ENCODE measurements around the gene KSR1.
A peak's percentile ranks its signal among the peaks of the same experiment; 100 is the strongest.

The KSR1 gene

DNA sequence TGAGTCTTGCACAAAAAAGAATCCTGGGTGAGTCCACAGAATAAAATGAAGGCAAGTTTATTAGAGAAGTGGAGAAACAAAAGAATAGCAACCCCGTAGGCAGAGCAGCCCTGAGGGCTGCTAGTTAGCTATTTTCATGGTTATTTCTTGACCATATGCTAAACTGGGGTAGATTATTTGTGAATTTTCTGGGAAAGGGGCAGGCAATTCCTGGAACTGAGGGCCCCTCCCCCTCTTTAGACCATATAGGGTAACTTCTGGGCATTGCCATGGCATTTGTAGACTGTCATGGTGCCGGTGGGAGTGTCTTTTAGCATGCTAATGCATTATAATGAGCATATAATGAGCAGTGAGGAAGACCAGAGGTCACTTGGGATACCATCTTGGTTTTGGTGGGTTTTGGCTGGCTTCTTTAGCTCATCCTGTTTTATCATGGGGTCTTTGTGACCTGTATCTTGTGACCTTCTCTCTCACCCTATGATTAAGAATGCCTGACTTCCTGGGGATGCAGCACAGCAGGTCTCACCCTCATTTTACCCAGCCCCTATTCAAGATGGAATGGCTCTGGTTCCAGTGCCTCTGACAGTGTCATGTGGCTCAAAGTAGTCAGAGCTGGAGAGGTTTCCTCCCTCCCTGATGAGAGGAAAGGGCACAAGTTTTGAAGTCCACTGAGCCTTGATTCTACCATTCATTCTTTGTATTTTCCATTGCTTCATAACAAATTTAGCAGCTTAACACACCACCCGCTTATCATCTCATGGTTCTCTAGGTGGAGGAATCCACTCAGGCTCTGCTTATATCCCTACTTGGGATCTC, 119.1 kb downstream of the KSR1 start:
- no peak for DNase-seq

DNA sequence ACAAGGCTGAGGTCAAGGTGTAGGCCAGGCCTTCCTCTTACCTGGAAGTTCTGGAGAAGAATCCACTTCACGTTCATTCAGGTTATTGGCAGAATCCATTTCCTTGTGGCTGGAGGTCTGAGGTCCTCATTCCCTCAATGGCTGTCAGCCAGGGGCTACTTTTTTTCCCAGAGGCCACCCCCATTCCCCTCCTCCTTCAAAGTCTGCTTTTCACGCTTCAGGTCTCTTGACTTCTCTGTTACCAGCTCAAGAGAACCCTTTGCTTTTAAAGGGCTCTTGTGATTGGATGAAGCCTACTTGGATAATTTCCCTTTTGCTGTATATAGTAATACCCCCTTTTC, 119.6 kb downstream of the KSR1 start:
- DNase-seq = no peak

- DNase-seq = no peak
Observed at GRCh38 chr17:27576477-27577083, 120.3 kb downstream of the KSR1 start.

DNA sequence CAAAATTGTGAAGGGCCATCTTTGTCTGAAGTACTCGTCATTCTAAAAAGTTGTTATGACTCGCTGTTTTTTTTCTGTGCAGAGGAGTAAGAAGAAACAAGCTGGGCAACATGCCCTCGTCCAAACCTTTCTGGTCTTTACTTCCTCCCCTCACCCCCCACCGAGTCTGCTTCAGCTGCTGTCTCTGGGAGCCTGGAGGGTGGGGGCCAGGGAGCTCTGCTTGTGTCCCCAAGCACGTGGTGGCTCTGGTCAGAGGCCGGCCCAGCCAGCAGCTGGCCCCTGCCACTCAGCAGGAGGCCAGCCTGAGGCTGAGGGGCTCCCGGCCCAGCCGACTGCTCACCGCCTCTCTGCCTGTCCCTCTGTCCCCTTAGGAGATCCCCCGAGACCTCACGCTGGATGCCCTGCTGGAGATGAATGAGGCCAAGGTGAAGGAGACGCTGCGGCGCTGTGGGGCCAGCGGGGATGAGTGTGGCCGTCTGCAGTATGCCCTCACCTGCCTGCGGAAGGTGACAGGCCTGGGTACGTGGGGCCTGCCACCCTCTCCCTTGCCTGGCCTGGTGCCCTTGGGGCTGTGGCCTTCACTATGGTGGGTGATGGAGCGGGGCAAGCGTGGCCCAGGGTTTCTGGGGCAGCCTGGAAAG, 121.0 kb downstream of the KSR1 start:
- DNase-seq = no peak

- no peak for DNase-seq
Observed at GRCh38 chr17:27577884-27578717, 121.9 kb downstream of the KSR1 start.

GRCh38 chr17:27578718-27579085, 122.5 kb downstream of the KSR1 start:
- DNase-seq = peak; percentile 74

DNA sequence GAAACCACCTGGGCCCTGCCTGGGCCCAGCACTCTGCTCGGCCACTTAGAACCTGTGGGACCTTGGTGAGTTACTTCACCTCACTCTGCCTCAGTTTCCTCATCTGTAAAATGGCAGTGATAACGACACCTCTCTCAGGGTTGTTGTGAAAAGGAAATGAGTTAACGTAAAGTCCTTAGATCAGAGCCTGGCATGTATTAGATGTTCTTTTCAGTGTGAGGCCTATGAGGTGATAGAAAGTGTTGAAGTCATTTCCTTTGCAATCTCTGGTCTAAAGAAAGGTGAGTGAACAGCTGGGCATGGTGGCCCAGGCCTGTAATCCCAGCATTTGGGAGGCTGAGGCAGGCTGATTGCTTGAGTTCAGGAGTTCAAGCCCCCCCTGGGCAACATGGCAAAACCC, 123.1 kb downstream of the KSR1 start:
- no peak for DNase-seq

- DNase-seq = no peak
Observed at GRCh38 chr17:27579897-27580321, 123.7 kb downstream of the KSR1 start.

DNA sequence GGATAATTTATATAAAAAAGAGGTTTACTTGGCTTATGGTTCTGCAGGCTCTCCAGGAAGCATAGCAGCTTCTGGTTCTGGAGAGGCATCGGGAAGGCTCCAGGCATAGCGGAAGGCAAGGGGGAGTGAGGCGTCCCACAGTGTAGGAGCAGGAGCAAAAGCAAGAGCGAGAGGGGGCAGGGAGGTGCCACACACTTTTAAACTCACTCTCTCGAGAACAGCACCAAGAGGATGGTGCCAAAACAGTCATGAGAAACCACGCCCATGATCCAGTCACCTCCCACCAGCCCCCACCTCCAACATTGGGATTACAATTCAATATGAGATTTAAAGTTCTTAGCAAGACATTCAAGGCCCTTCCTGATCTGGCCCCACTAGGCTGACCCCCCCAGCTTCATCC, 124.8 kb downstream of the KSR1 start:
- no peak for DNase-seq

DNA sequence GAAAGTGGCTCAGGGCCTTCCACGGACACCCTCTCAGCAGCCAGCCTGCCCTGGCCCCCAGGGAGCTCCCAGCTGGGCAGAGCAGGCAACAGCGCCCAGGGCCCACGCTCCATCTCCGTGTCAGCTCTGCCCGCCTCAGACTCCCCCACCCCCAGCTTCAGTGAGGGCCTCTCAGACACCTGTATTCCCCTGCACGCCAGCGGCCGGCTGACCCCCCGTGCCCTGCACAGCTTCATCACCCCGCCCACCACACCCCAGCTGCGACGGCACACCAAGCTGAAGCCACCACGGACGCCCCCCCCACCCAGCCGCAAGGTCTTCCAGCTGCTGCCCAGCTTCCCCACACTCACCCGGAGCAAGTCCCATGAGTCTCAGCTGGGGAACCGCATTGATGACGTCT, 126.4 kb downstream of the KSR1 start:
- DNase-seq = no peak

- no peak for DNase-seq
Observed at GRCh38 chr17:27585153-27585681, 129.0 kb downstream of the KSR1 start.

- DNase-seq = no peak
Observed at GRCh38 chr17:27585792-27586191, 129.5 kb downstream of the KSR1 start.

GRCh38 chr17:27586203-27586721, 130.0 kb downstream of the KSR1 start:
- no peak for DNase-seq

GRCh38 chr17:27588354-27588753, 132.1 kb downstream of the KSR1 start:
- DNase-seq = no peak

DNA sequence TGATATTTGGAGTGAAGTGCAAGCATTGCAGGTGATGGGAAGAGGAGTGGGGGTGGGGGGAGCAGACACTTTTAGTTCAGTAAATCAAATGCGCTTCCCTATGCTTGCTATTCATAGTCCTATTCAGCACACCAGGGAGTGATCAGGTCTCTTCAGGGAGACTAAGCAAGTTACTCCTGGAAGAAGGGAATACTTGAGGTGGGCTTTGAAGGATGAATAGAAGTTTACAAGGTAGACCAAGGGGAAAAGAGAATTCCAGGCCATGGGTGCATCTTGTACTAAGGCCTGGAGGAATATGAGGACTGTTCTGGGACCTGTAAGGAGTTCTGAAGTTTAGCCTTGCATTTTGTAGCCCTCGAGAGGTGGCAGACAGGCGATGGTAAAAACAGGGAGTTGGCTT, 134.6 kb downstream of the KSR1 start:
- no peak for DNase-seq

DNA sequence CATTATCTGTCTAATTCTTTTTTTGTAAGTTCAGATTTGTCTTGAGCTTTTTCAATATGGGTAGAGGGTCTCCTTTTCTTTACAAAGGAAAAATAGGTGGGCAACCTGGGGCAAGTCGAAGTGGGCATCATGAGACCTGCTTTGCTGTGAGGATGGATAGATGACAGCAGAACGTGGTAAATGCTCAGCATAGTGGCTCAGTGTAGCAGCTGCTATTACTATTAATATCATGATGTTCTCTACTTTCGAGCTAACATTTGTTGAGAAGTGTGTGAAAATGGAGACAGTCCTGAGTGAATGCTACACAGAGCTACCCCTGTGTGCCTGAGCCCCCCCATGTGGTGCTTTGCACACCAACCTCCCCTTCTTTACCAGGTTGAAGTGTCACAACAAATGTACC, 135.7 kb downstream of the KSR1 start:
- DNase-seq = no peak

- no peak for DNase-seq
Observed at GRCh38 chr17:27593232-27593856, 137.1 kb downstream of the KSR1 start.

- no peak for DNase-seq
Observed at GRCh38 chr17:27593857-27594255, 137.6 kb downstream of the KSR1 start.

- no peak for DNase-seq
Observed at GRCh38 chr17:27595208-27595607, 139.0 kb downstream of the KSR1 start.

- no peak for DNase-seq
Observed at GRCh38 chr17:27596096-27596495, 139.8 kb downstream of the KSR1 start.

DNA sequence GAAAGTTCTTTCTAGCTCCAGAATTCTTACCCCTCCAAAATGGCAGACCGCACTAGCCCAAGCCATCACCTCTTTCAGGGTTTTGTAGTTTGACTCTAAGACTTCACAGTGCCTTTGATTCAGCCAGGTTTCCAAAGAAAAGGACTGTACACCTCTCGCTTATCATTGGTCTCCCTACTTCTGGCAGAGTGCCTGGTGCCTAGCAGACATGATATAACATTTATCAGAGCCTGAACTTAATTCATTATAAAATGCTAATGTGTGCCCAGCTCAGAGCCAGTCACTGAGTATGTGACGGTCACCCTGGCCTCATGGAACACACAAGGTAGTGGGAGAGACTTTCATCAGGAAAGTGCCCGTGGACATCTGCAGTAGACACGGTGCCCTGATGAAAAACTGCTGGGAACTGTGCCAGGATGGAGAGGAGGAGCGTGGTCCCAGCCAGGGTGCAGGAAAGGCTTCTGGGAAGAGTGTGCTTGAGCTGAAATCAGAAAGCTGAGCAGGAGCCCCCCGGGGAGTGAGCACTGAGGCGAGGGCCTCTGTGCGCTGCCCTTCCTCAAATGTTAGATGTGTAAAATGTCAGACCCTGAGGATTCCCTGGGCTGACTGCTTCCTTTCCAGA, 140.4 kb downstream of the KSR1 start:
- no peak for DNase-seq

DNA sequence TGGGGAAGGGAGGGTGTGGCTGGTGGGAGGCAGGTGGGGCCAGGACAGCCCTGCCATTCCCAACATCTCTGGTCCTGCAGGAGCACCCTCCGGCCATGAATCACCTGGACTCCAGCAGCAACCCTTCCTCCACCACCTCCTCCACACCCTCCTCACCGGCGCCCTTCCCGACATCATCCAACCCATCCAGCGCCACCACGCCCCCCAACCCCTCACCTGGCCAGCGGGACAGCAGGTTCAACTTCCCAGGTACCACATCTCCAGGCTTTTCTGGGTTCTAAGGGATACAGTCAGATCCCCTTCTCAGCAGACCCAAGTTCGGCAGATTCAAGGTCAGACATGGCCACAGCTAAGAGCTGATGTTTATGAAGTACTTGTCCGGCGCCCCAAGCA, 140.9 kb downstream of the KSR1 start:
- no peak for DNase-seq

Measured in activated CD8-positive, alpha-beta memory T cell treated with anti-CD3 and anti-CD28 coated beads, Interleukin-2, amount 50 U/mL, for 48 hours (primary cell).